ENCODE results near the gene CA5B. TPM values are rescaled to one million over a fixed set of nuclear protein-coding genes. Genes with fewer than 3 reads are reported as not detected.
"Not testable (repeated sequence)": the region's sequence is repeated elsewhere in the genome, so short reads cannot be mapped to it uniquely, and the experiment has no call there.

Gene CA5B
- total RNA-seq, 3 donors from 2014 or later = 3.7 to 5.4 (median 5.2) TPM

- no peaks in the 10 kb centered on the region for H3K9me3 Mint-ChIP-seq
- ATAC-seq (peak; percentile 72), DNase-seq (no peak)
- H3K4me1 Mint-ChIP-seq (ENCODE audit: low read depth) = peaks cover 33% of the 10 kb centered on the region
- peaks cover 24% of the 10 kb centered on the region for H3K36me3 Mint-ChIP-seq (ENCODE audit: insufficient read depth)
- no peaks in the 10 kb centered on the region for H3K27me3 Mint-ChIP-seq (ENCODE audit: low read depth)
- no peak overlapping the region for H3K4me3 Mint-ChIP-seq
These were observed 77.8 kb downstream of the CA5B start for GRCh38 chrX:15815779-15816437.

DNA sequence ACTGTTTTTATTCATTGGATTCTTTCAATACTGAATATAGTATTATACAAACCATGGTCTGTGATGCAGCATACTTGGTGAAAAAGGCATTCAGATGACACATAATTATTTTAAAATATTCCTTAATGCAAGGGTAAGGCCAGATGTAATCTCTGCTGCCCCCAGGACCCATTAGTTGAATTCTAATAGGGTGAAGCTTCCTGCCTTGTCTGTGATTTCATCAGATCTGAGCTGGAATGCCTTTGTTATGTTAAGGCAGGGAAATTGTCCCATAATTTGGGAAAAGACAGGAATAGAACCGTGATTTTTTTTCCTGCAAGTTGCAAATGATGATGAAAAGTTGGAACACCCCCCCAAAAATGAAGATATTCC is 78.4 kb downstream of the CA5B start:
- no peak for DNase-seq
- peaks cover 33% of the 10 kb centered on the region for H3K4me1 Mint-ChIP-seq (ENCODE audit: low read depth)
- peaks cover 27% of the 10 kb centered on the region for H3K36me3 Mint-ChIP-seq (ENCODE audit: insufficient read depth)
- no peaks in the 10 kb centered on the region for H3K27me3 Mint-ChIP-seq (ENCODE audit: low read depth)
- ATAC-seq = no peak
- H3K4me3 Mint-ChIP-seq = no peak overlapping the region
- no peaks in the 10 kb centered on the region for H3K9me3 Mint-ChIP-seq

DNA sequence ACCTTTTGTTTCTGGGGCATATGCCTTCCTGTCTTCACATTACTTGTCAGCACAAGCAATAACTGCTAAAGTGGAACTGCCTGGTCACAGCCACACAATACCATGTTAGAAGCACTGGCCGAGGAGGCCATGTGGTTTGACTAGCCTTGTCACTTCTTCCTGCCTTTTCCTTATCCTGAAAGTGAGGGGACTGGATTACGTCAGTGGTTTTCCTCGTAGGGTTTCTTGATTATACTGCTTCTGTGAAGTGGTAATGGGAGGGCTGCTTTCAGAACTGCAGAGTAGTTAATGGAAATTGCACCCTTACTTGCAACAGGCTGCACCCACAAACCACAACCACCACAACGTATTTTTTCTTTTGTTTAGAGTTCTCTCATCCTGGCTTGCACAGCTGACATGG is 78.8 kb downstream of the CA5B start:
- Mint-ChIP-seq H3K4me3 (peak overlapping the region; percentile 21), H3K36me3 (ENCODE audit: insufficient read depth) (peaks cover 29% of the 10 kb centered on the region), H3K4me1 (ENCODE audit: low read depth) (peaks cover 33% of the 10 kb centered on the region), H3K27me3 (ENCODE audit: low read depth) (no peaks in the 10 kb centered on the region), H3K9me3 (no peaks in the 10 kb centered on the region)
- ATAC-seq = peak; percentile 64 to 66
- DNase-seq = no peak

- Mint-ChIP-seq H3K4me3 (no peak overlapping the region), H3K4me1 (ENCODE audit: low read depth) (peaks cover 24% of the 10 kb centered on the region), H3K9me3 (no peaks in the 10 kb centered on the region), H3K27me3 (ENCODE audit: low read depth) (no peaks in the 10 kb centered on the region), H3K36me3 (ENCODE audit: insufficient read depth) (peaks cover 28% of the 10 kb centered on the region)
- ATAC-seq (peak; percentile 56 to 59), DNase-seq (no peak)
These were observed 82.3 kb downstream of the CA5B start for GRCh38 chrX:15820106-15821073.

DNA sequence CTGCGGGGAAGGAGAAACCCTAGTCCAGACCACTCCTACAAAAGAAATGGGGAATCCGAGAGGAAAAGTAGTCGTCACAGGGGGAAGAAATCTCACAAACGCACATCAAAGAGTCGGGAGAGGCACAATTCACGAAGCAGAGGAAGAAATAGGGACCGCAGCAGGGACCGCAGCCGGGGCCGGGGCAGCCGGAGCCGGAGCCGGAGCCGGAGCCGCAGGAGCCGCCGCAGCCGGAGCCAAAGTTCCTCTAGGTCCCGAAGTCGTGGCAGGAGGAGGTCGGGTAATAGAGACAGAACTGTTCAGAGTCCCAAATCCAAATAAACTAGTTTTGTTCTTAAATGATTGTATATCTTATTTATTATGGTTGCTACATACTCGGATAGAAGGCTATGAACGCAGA is 84.9 kb downstream of the CA5B start:
- DNase-seq = no peak
- Mint-ChIP-seq H3K27me3 (ENCODE audit: low read depth) (no peaks in the 10 kb centered on the region), H3K4me3 (no peak overlapping the region), H3K9me3 (no peaks in the 10 kb centered on the region), H3K4me1 (ENCODE audit: low read depth) (peaks cover 6% of the 10 kb centered on the region), H3K36me3 (ENCODE audit: insufficient read depth) (peaks cover 24% of the 10 kb centered on the region)
- ATAC-seq = no peak

DNA sequence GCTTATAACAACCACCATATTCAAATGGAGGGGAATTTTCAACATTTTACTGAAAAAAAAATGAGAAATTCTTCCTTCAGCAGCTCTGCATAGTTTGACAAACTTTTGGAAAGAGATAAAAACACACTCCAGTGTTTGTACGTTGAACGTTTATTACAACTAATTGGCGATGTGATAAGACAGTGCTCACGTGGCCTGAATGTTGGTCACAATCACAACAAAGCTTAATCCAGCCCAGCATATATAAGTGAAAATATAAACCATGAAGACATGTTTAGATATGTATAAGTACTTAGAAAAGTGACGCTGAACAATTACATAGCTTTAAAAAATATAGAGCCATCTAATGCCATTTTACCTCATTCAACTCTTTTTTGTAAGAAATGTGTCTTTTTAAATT is 87.9 kb downstream of the CA5B start:
- Mint-ChIP-seq H3K36me3 (ENCODE audit: insufficient read depth) (peaks cover 15% of the 10 kb centered on the region), H3K27me3 (ENCODE audit: low read depth) (no peaks in the 10 kb centered on the region), H3K4me1 (ENCODE audit: low read depth) (no peaks in the 10 kb centered on the region), H3K9me3 (no peaks in the 10 kb centered on the region), H3K4me3 (no peak overlapping the region)
- DNase-seq = no peak
- no peak for ATAC-seq

GRCh38 chrX:15829217-15829616 is 91.1 kb downstream of the CA5B start:
- Mint-ChIP-seq H3K36me3 (ENCODE audit: insufficient read depth) (peaks cover 3% of the 10 kb centered on the region), H3K9me3 (no peaks in the 10 kb centered on the region), H3K4me1 (ENCODE audit: low read depth) (peaks cover 2% of the 10 kb centered on the region), H3K4me3 (no peak overlapping the region), H3K27me3 (ENCODE audit: low read depth) (no peaks in the 10 kb centered on the region)
- ATAC-seq (no peak), DNase-seq (no peak)

- DNase-seq; H3K4me1 Mint-ChIP-seq (ENCODE audit: low read depth); H3K4me3 Mint-ChIP-seq; ATAC-seq; H3K36me3 Mint-ChIP-seq (ENCODE audit: insufficient read depth); H3K27me3 Mint-ChIP-seq (ENCODE audit: low read depth); H3K9me3 Mint-ChIP-seq: not testable (repeated sequence)
These were observed 93.3 kb downstream of the CA5B start for GRCh38 chrX:15831347-15831746.

- peaks cover 2% of the 10 kb centered on the region for H3K4me1 Mint-ChIP-seq (ENCODE audit: low read depth)
- H3K27me3 Mint-ChIP-seq (ENCODE audit: low read depth) = no peaks in the 10 kb centered on the region
- H3K4me3 Mint-ChIP-seq = no peak overlapping the region
- H3K9me3 Mint-ChIP-seq = no peaks in the 10 kb centered on the region
- H3K36me3 Mint-ChIP-seq (ENCODE audit: insufficient read depth) = no peaks in the 10 kb centered on the region
- ATAC-seq = no peak
- no peak for DNase-seq
These were observed 96.0 kb downstream of the CA5B start for GRCh38 chrX:15834053-15834452.

- no peak for ATAC-seq
These were observed 96.9 kb downstream of the CA5B start for GRCh38 chrX:15834827-15835595.

More at GRCh38 chrX:15834827-15835595, 96.9 kb downstream of the CA5B start:
- peaks cover 2% of the 10 kb centered on the region for H3K4me1 Mint-ChIP-seq (ENCODE audit: low read depth)
- H3K36me3 Mint-ChIP-seq (ENCODE audit: insufficient read depth) = no peaks in the 10 kb centered on the region
- no peak overlapping the region for H3K4me3 Mint-ChIP-seq
- DNase-seq = no peak
- H3K9me3 Mint-ChIP-seq = no peaks in the 10 kb centered on the region
- no peaks in the 10 kb centered on the region for H3K27me3 Mint-ChIP-seq (ENCODE audit: low read depth)

Other genes with a start within 250 kb of the CA5B start
- 1 to 10 TPM in 2 of 3 donors, under 1 TPM in 1; 0.73 to 1.0 (median 1.0) TPM for gene PIR, start 244.9 kb upstream of the CA5B start, total RNA-seq
- not detected for gene BMX, start 237.5 kb upstream of the CA5B start, total RNA-seq
- gene ACE2, start 137.3 kb upstream of the CA5B start, total RNA-seq = under 1 TPM in 1 of 3 donors, not detected in 2; 0.14 TPM
- under 1 TPM in 1 of 3 donors, not detected in 2; 0.16 TPM for gene CLTRN, start 73.5 kb upstream of the CA5B start, total RNA-seq
- 10 to 100 TPM; 12.8 to 20.6 (median 14.8) TPM for gene ZRSR2, start 52.2 kb downstream of the CA5B start, total RNA-seq
- gene AP1S2, start 116.5 kb downstream of the CA5B start, total RNA-seq = 10 to 100 TPM; 24.0 to 26.4 (median 24.9) TPM